ENCODE results near the gene ALPK1. TPM values are rescaled to one million over a fixed set of nuclear protein-coding genes. Genes with fewer than 3 reads are reported as not detected.
"Not testable (repeated sequence)": the region's sequence is repeated elsewhere in the genome, so short reads cannot be mapped to it uniquely, and the experiment has no call there.

The ALPK1 gene
- total RNA-seq, 1 donor from 2014 or later = 13.7 TPM

DNA sequence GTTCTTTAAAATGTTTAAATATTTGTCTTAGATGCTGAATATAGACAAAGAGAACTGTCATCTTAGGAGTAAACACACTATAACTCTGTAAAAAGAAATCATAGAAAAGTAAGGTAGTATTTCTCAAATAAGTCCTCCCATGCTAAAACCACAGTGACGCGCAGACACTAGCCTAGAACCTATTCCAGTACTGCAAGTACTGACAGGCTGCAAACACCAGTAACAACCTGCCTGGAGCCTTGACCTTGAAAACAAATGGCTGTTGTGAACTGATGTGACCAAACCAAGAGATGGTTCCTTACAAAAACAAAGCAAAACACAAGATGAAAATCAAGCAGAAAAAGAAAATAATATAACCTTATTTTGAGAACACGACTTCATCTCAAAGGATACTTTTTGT is 19.9 kb upstream of the ALPK1 start:
- H3K36me3 ChIP-seq (ENCODE audit: control insufficient read depth, insufficient read depth, low read length) = no peaks in the 10 kb centered on the region
- H3K4me3 ChIP-seq (ENCODE audit: low read depth, low read length) = no peak overlapping the region
- DNase-seq (ENCODE audit: low read depth) (peak; percentile 93), FAIRE-seq (no peak)
- no peaks in the 10 kb centered on the region for H3K27me3 ChIP-seq (ENCODE audit: control insufficient read depth, insufficient read depth, low read length)
- TF ChIP-seq, protein P1, sequence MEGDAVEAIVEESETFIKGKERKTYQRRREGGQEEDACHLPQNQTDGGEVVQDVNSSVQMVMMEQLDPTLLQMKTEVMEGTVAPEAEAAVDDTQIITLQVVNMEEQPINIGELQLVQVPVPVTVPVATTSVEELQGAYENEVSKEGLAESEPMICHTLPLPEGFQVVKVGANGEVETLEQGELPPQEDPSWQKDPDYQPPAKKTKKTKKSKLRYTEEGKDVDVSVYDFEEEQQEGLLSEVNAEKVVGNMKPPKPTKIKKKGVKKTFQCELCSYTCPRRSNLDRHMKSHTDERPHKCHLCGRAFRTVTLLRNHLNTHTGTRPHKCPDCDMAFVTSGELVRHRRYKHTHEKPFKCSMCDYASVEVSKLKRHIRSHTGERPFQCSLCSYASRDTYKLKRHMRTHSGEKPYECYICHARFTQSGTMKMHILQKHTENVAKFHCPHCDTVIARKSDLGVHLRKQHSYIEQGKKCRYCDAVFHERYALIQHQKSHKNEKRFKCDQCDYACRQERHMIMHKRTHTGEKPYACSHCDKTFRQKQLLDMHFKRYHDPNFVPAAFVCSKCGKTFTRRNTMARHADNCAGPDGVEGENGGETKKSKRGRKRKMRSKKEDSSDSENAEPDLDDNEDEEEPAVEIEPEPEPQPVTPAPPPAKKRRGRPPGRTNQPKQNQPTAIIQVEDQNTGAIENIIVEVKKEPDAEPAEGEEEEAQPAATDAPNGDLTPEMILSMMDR (IDR thresholded peaks at IDR 0.05; ENCODE audit: insufficient read depth, low read length, severe bottlenecking) = no peak

DNA sequence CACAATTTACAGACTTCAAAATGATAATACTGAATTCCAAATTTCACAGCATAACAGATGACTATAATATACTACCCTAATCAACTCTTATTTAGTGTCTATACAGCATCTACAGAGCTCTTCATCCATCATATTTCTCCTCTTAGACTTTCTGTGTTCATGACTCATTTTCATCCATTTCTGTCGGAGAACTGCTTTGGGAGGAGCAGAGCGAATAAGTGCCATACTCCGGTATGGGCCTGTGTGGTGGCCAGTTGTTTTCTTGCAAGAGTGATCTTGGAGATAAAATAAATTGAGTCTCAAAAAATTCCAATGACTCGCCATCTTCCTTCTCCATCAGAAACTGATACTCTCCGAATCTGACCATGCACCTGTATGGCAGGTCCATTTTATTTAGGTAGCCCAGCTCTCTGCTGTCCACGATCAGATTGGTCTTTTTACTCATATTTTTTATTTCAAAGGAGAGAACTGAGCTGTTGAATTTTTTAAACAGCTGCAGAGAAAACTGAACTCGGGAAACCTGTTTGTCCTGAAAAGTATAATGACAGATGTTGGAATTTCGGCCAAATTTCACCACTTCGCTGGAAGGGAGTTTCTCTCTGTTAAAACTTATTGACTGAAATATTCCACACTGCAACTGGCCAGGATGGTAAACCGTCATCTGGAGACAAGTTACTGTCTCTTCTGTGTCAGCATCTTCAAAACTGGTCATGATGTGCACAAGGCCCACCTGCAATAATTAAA is 19.3 kb upstream of the ALPK1 start:
- FAIRE-seq (no peak), DNase-seq (ENCODE audit: low read depth) (no peak)
- Histone ChIP-seq H3K36me3 (ENCODE audit: control insufficient read depth, insufficient read depth, low read length) (no peaks in the 10 kb centered on the region), H3K27me3 (ENCODE audit: control insufficient read depth, insufficient read depth, low read length) (no peaks in the 10 kb centered on the region), H3K4me3 (ENCODE audit: low read depth, low read length) (no peak overlapping the region)
- TF ChIP-seq, protein P1 (IDR thresholded peaks at IDR 0.05; ENCODE audit: insufficient read depth, low read length, severe bottlenecking) = no peak

GRCh38 chr4:112279025-112279881 is 17.9 kb upstream of the ALPK1 start:
- DNase-seq (ENCODE audit: low read depth) (no peak), FAIRE-seq (no peak)
- no peak overlapping the region for H3K4me3 ChIP-seq (ENCODE audit: low read depth, low read length)
- no peaks in the 10 kb centered on the region for H3K27me3 ChIP-seq (ENCODE audit: control insufficient read depth, insufficient read depth, low read length)
- TF ChIP-seq, protein P1 (IDR thresholded peaks at IDR 0.05; ENCODE audit: insufficient read depth, low read length, severe bottlenecking) = no peak
- no peaks in the 10 kb centered on the region for H3K36me3 ChIP-seq (ENCODE audit: control insufficient read depth, insufficient read depth, low read length)

GRCh38 chr4:112279882-112280315 is 17.3 kb upstream of the ALPK1 start:
- DNase-seq (ENCODE audit: low read depth) (no peak), FAIRE-seq (no peak)
- Histone ChIP-seq H3K36me3 (ENCODE audit: control insufficient read depth, insufficient read depth, low read length) (no peaks in the 10 kb centered on the region), H3K4me3 (ENCODE audit: low read depth, low read length) (peak overlapping the region; percentile 1), H3K27me3 (ENCODE audit: control insufficient read depth, insufficient read depth, low read length) (no peaks in the 10 kb centered on the region)
- TF ChIP-seq, protein P1 (IDR thresholded peaks at IDR 0.05; ENCODE audit: insufficient read depth, low read length, severe bottlenecking) = no peak

DNA sequence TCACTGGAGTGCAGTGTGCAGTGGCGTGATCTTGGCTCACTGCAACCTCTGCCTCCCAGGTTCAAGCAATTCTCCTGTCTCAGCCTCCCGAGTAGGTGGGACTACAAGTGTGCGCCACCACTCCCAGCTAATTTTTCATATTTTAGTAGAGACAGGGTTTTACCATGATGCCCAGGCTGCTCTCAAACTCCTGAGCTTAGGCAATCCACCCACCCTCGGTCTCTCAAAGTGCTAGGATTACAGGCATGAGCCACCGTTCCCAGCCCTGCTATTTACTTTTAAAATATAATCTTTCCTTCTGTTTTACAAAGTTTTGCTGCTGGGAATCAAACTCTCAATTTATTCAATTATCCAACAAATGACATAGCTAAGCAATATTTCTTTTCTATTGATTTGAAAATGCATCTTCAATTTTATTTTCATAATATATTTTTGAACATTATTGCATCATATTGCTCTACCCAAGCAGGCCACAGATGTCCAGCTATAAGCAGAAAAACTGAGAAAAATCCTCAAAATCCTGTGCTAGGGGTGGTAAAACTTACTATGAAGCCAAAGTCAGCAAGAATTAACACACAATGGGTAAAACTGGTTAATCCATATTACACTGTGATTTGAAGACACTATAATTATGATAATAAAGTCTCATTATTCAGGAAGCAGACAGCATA is 16.6 kb upstream of the ALPK1 start:
- no peak overlapping the region for H3K4me3 ChIP-seq (ENCODE audit: low read depth, low read length)
- no peaks in the 10 kb centered on the region for H3K36me3 ChIP-seq (ENCODE audit: control insufficient read depth, insufficient read depth, low read length)
- TF ChIP-seq, protein P1 (IDR thresholded peaks at IDR 0.05; ENCODE audit: insufficient read depth, low read length, severe bottlenecking) = no peak
- no peaks in the 10 kb centered on the region for H3K27me3 ChIP-seq (ENCODE audit: control insufficient read depth, insufficient read depth, low read length)
- no peak for FAIRE-seq
- DNase-seq (ENCODE audit: low read depth) = no peak

GRCh38 chr4:112281895-112282398 is 15.2 kb upstream of the ALPK1 start:
- H3K36me3 ChIP-seq (ENCODE audit: control insufficient read depth, insufficient read depth, low read length); H3K27me3 ChIP-seq (ENCODE audit: control insufficient read depth, insufficient read depth, low read length); DNase-seq (ENCODE audit: low read depth); FAIRE-seq; H3K4me3 ChIP-seq (ENCODE audit: low read depth, low read length): not testable (repeated sequence)
